NCI-H2107 treated with DMSO at 0.1 percent for 48 hours (cell line): Measurements from ENCODE around the gene VCX.
"Not testable (repeated sequence)": the region's sequence is repeated elsewhere in the genome, so short reads cannot be mapped to it uniquely, and the experiment has no call there.

Source experiments
- DNase-seq: peaks from one replicate; lab custom pipeline; 2025; ENCODE audit not compliant: unreplicated experiment; lab: John Stamatoyannopoulos, UW

The VCX gene

DNA sequence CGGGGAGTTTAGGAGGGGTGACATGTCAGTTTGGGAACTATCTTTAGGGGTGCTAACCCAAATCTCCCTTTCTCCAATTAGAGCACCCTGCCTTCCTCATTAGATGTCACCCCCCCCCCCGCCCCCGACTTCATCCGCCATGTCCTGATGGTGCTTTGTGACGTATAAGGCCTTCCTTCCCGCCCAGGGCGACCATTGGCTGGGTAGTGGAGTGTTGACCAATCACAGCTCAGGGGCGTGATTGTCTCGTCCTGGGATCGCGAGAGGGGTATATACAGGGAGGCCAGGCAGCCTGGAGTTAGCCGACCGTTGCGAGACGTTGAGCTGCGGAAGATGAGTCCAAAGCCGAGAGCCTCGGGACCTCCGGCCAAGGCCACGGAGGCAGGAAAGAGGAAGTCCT lies at the start of gene VCX:
VCX (plus strand) TSS at position 301 of the 400 bp plus-strand sequence; CDS start at position 334, 33 bp downstream.
- DNase-seq = not testable (repeated sequence)

DNA sequence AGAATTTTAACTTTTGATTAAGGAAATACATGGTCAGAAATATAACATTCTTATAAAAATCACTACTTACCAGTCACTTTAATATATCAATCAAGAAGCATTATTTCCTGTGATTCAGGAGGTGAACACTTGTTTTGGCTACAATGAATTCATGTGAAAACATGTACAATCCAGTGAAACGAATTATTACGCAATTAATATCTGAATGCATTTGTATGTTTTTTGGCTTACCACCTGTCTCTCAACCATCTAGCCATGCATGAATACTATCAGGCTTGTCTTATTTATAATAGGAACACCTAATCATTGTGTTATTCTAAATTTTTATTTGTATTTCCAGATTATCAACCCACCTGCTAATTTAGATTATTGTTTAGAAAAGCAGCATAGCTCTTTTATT lies 44.6 kb upstream of the VCX start:
- no peak for DNase-seq

DNA sequence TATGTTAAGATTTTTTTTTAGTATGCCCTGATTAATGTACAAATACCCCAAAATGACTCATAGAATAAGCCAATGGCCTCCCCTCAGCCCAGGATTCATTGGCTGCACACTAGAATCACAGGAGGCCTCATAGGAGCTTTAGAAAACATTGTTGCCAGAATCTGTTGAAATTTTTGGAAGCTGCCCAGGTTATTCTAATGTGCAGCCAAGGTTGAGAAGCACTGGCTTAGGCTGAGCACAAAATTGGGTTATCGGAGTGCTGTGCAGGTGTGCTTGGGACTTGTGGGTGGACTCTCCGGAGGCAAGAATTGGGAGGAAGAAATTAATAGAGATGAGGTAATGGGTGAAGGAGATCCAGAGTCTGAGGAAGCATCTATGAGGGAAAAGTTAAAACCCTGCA lies 41.3 kb upstream of the VCX start:
- no peak for DNase-seq

DNA sequence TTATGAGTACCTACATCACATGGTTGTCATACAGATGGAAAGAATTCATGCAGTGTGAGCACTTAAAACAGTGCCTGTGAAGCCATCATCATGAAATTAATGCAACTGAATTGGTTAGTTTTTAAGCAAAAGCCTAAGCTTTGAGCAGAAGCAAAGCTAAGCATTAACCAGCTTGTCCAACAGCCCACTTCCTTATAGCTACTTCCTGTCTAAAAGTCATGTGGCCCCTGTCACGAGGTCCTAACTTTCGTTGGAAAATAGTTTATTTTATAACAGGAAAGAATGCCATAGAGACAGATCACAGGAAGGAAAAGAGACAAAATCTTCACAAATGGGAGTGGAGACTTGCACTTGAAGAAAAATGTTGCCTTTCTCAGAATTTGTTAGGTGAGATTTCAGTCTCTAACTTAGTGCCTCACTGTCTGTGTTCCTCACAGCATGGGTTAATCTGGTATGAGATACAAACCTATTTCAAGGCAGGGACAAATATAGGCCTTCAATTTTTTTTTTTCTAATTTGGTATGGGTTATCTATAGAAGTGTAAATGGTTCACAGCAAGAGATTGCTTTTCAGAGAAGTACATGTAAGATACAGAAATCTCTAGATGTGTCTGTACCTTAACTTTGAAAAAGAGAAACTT lies 27.7 kb upstream of the VCX start:
- no peak for DNase-seq

DNA sequence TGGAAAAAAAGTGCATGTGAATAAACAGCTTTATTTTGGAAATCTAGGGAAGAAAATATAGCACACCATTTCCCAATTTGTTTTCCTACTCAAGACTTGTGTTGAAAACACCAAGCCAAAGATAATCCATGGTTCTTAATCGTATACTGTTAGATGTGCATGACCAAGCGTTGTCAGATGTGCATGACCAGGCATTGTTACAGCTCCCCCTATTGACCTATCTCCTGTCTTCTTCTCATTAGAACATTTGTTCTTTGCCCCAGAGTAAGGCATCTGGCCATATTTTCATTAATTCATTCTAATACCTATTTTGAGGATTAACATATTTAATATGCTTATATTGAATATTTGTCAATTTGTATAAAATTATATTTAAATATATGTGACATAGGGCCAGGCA lies 14.4 kb upstream of the VCX start:
- DNase-seq = no peak

DNA sequence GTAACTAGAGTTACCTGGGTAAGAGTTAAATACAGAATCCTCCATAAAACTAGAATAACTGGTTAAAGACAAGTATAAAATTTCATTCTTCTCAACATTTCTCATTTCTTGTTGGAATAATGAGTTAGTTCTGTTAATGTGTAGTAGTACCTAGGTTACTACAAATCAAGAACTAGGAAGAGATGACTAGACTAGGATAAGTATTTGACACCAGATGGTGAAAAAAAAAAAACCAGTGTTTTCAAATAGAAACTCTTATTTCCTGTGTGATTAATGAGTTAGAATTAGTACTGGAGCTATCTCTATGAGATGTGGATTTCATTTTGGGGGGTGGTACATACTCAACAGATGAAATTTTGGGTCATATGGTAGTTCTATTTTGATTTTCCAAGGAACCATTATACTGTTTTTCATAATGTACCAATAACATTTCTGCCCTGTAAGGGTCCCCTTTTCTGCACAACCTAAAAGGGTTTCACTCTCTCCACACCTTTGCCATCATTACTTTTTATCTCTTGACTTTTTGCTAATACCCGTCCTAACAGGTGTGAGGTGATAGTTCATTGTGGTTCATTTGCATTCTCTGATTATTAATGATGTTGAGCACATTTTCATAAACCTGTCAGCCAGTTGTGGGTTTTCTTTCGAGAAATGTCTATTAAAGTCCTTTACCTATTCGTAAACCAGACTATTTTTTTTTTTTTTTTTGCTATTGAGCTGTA lies 1.7 kb upstream of the VCX start:
- no peak for DNase-seq

DNA sequence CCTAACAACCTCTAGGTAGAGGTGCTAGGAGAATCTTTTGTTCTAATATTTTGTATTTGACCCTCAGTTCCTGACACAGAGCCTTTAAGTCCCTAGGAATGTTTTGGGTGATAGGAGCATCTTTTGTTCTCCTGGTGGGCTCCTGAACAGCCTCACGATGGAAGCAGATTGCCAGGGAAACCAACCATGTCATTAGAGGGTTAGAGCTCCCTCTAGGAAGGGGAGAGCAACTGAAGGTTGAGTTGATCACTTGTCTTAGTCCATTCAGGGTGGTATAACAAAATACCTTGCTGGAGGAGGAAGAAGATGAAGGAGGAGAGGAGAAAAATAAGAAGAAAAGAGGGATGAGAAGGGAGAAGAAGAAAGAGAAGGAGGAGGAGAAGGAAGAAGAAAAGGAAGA lies 9.2 kb downstream of the VCX start:
- DNase-seq = no peak

DNA sequence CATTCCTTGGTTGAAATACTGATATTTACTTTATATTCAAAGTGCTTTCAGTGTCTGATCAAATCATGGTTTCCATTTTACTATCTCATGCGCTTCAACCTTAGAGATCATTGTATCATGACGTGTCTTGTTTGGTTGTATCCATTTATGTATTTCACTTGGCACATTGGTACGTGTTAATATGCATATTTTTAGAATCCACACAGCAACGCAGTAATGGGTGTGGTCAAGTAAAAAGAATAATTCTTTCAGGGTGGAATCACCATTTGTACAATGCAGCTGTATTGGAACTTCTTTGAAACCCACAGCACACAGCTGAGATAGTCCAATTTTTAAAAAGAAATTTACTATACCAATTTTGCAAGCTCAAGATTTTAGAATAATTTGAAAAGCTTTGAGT lies 29.1 kb downstream of the VCX start:
- DNase-seq = no peak

DNA sequence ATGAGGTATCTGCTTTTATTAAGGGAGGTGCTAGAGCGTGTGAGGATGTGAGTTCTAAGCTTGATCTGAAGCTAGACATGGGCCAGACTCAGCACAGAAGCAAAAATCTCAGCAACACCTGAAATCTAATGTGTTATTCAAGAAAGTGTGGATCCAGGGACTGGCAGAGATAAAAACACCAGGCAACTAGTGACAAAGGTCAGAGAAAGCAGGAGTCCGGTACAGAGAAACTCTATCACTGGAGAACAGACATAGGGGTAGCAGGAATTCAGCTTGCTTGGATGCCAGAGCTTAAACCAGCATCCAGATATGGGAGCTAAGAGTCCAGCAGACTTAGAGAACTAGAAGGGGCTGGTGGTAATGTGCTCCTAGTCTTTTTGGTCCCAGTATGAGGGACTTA lies 34.0 kb downstream of the VCX start:
- DNase-seq = no peak

DNA sequence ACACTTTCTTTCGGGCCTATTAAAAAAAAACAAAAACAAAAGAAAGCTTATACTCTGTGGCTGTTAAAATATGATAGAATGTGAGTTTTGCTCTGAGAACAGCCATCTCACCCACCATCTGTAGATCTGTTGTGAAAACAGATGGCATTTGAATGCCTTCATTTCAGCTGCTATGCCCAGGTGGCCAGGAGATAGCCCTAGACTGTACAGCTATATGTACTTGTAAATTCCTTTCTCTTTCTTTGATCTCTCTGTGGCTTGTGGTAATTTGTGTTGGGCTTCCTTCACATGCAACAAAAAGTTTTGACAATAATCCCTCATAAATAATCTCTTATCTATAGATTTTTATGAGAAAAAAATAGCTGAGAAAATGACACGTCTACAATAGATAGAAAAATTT lies 46.2 kb downstream of the VCX start:
- no peak for DNase-seq

DNA sequence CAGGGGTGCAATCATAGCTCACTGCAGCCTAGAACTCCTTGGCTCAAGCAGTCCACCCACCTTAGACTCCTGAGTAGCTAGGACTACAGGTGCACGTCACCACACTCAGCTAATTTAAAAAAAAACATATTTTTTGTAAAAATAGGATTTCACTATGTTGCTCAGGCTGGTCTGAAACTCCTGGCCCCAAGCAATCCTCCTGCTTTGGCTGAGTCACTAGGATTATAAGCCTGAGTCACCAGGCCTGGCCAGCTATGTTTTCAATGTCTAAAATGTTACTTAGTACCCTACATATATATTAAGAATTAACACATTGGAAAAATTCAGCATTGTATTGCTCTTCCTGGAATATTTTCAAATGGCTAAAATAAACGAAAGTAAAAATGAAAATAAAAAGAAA lies 46.7 kb downstream of the VCX start:
- DNase-seq = no peak

DNA sequence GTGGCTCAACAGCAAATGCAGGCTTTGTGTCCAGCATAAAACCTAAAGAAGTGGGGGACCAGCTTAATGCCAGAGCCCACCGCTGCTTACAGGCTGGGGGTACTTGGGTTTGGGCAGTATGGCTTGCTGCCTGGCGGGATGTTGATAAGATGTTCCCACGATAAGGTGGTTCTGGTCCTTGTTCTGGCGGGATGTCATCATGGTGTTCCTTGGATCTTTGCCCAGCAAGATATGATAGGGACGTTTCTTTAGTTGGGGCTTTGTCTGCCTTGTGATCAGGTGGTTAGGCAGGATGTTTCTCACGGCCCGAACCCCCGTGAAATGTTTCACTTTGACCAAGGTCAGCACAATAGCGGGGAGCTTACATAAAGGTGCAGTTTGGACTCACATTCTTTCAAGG lies 49.0 kb downstream of the VCX start:
- DNase-seq = no peak
